Stimulated activated CD8-positive, alpha-beta memory T cell treated with anti-CD3 and anti-CD28 coated beads, Interleukin-12 subunit alpha, Interleukin-12 subunit beta, amount 100 ng/mL, for 4 hours (primary cell): ENCODE data around the gene GPS1.

Experiments used
- DNase-seq: peaks from one replicate; pipeline ENCODE4 v3.0.0-alpha.2; 2020; ENCODE audit warnings: low read depth

Gene GPS1

DNA sequence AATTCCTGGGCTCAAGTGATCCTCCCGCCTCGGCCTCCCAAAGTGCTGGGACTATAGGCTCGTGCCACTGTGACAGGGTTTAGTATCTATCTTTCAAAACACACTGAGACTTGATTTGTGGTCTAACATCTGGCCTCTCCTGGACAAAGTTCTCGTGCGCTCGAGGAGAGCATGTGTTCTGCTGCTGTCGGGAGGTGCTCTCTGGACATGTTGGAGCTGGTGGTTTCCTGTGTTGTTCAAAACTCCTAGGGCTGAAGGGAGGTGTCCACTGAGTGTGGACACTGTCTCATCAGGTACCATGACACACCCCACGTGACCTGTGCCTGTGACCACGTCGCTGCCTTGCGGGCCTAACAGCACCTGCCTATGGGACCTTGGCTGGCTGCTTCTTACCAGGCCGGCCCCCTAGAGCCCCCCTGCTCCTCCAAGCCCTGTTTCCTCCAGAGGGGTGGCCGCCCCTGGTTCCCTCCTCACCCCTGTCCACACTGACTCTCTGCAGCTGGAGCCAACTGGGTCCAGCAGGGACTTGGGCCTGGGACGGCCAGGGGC lies 5.7 kb upstream of the GPS1 start:
- no peak for DNase-seq

DNA sequence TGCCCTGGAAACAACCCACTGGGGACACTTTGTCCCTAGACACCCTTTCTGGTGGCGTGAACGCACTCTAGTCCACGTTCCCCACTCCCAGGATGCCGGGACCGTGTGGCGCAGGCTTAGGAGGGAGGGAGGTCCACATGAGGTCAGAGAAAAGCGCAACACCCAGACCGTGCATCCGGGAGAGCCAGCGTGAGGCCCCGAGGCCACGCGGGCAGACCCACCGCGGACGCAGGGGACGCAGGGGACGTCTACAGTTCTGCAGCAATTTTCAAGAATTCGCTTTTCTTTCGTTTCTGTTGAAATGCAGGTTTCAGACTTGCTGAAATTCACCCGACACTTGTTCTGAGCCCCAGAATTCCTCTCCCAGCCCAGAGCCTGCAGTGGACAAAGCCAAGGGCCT lies 4.8 kb upstream of the GPS1 start:
- no peak for DNase-seq

DNA sequence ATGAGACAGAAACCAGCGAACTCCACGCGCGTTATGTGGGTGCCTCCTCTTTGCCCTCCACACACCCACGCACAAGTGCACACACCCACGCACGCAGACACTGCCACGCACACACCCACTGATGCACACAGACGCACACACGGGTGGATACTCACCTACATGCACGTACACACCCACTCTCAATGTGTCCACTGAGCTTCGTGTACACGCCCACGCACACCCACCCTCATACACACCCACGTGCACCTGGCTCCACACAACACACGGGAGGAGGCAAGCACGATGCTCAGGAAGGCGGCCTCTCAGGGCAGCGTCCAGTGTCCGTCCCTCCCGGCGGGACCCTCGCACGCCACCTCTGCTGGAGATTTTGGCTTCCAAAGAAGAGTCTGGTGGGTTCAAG lies 4.3 kb upstream of the GPS1 start:
- DNase-seq: no peak

DNA sequence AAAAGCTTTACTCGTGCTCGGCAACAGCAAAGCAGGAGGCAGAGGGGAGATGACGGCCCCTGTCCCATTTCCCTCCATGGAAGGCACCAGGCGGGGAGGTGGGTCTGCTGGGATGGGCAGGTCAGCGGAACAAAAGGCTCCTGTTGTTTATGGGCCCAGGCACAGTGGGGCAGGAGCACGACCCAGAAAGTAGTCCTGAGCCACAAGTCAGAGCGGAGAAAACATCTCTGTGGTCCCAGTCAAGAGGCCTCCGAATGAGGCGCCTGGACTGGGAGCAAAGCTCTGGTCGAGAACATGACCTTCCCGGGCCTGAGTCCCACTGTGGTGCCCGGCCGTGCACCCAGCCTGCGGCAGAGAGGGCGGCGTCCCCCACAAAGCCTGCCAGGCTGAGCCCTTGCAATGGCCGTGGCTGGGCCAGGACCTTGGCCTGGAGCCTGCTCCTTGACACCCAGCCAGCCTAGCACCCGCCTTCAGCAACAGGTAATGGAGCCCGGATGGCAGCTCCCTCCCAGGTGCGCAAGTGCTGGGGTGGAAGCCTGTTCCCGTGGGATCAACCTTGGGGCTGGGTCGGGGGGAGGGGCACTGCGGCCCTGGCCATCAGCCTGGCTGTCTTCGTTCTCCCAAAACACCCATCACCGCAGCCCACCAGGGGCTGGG lies 3.7 kb upstream of the GPS1 start:
- DNase-seq: no peak

DNA sequence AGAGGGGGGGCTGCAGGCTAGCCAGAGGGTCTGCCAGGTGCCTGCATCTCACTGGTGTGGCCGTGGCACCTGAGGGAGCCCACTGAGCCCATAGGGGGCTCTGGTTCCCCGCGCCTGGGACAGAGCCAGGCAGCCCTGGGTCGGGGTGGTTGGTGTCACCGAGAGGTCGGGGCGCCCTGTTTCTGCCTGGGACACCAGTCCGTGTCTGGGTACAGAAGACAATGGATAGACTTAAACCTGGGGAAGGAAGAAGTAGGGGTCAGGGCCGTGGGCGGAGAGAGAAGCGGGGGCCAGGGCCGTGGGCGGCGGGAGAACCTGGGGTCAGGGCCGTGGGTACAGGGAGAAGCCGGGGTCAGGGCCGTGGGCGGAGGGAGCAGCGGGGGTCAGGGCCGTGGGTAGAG lies 3.1 kb upstream of the GPS1 start:
- DNase-seq: no peak

DNA sequence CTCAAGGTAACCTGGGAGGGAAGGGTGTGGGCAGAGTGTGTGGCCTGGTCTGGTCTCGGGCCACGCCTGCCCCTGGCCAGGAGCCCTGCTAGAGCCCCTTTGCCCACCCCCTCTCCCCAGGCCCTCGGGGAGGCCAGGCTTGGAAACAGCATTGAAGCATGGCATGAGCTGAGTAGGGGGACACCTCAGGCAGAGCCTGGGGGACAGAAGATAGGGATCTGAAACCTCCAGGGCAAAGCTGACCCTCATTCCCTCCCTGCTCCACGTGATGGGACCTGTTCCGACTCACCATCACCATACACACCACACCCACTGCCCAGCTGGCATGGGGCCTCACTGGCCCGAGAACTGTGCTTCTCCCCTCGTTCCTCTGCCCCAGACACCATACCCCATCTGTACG lies 2.6 kb upstream of the GPS1 start:
- no peak for DNase-seq

DNA sequence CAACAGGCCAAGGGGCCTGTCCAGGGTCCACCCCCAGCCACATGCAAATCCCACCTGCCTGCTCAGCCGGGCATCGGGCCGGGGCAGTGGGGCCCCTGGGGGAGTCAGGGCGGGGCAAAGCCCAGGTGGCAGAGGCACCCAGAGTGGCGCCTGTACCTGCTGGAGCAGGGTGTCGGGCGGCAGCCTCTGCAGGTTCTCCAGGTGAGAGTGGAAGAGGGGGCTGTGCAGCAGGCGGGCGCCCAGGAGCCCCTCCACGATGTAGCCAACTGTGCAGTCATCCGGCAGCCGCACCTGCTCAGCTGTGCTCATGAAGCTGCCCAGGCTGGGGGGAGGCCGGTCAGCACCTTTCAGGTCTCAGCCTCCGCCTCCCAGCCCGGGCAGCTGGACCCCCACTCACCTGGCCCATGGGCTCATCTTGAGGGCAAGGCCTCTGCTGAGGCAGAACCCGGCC lies 2.2 kb upstream of the GPS1 start:
- DNase-seq: no peak

DNA sequence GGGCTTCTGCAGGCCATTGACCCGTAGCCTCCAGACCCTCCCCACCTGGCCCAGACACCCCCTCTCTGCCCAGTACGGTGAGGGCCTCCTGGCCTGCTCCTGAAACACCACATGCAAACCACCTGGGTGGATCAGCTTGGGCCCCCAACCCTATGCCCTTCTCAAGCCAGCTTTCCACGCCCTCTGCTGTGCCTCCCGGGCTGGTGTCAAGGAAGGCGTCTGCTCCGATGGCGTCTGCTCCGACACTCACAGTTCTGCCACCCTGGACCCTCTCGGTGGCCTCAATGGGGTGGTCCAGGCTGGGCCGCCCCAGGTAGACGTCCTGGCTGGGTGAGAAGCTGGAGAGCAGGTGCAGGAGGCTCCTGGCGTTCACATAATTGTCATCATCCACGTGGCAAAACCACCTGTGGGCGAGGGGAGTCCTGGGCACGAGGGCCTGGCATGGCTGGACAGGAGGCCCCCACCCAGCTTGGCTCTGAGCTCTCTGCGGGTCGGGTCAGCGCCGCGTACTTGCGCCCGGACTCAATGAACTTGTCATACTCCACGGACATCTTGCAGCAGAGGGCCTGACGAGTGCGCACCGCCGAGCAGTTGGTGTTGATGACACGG lies 1.4 kb upstream of the GPS1 start:
- DNase-seq: no peak

DNA sequence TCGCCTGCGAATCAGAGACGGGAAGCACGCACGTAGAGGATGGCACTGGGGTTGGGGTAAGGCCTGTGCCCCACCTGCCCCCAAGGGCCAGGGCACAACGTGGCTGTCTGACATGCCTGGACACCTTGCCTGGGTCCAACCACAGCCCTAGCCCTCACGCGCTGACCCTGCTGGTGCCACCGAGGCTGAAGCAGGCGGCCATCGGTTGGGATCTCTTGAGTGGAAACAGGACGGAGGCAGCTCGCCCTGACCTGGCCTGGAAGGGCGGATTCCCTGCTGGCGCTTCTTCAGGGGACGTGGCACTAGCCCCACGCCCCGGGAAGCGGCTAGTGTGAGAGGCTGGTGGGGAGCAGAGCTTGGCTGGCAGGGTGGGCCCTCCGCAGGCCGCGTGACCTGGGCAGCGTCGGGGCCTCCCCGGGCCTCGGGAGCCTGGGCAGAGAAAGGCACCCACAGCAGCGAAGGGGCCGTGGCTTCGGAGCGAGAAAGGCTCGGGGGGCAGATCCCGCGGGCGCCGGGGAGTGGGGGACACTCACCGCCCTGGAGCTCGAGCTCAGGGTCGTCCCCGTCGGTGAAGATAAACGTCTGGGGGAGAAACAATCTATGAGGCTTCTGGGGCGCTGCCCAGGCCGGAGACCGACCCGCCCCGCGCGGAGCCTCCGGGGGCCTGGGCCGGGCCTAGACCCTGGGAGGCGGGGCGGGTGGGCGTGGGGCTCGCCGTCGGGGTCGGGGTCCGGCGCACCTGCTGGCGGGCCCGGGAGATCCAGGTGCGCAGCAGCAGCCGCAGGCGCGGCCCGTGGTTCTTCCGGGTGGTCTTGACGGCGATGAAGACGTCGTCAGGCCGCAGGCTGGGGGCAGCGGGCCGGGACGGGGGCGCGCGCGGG lies 697 bp upstream of the GPS1 start:
- no peak for DNase-seq

DNA sequence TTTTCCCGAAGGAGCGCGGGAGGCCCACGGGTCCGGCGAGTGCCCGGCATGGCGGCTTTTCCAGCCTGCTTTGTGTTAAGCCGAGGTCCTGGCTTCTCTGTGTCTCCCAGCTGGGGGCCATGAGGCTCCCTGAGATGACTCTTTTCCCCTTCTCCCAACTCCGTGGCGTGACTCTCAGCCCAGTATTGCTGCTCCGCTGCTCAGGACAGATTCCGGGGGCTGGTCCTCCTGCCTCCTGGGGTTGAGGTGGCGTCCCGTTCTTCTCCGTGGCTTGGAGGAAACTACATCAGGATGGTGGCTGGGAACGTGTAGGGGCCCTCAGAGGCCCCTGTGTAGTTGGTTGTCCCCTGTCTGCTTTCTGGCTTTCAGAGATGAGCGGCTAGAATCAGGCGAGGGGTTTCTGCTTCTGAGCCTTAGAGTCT lies 951 bp downstream of the GPS1 start:
- DNase-seq: no peak

DNA sequence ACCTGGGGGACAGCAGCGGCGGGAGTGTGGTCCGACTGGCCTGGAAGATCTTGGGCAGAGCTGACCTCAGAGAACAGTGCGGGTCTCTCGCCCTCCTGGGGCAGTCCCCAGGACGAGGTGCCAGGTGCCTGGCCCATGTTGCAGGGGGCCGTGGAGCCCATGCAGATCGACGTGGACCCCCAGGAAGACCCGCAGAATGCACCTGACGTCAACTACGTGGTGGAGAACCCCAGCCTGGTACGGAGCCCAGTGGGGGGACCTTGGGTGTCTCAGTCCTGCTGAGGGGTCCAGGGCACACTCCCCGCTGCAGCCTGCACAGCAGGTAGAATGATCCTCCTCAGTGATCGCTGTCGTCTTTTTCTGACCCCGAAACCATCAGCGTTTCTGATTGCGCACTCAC lies 1.4 kb downstream of the GPS1 start:
- DNase-seq: no peak

DNA sequence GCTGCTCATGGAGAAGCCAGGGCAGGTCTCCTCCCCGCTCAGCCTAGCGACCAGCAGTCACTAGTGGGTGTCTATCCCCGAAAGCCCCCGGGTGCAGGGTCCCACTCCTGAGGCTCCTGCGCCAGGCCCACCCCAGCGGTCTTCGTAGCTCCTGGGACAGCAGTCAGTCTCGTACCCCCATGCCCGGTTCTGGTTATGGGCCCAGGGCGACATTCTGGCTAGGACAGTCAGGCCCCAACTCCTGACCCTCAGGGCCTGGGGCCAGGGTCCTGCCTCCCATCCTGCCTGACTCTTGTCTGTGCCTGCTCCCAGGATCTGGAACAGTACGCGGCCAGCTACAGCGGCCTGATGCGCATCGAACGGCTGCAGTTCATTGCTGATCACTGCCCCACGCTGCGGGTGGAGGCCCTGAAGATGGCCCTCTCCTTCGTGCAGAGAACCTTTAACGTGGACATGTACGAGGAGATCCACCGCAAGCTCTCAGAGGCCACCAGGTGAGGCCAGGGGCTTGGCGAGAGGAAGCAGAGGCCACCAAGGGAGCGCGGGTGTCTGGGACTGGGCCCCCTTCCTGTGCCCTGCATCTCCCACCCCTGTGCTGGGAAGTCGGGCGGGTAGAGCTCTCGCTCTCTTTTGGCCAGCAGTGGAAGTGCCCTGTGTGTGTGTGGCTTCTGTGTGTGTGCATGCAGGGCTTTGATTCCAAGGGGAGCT lies 2.0 kb downstream of the GPS1 start:
- no peak for DNase-seq

DNA sequence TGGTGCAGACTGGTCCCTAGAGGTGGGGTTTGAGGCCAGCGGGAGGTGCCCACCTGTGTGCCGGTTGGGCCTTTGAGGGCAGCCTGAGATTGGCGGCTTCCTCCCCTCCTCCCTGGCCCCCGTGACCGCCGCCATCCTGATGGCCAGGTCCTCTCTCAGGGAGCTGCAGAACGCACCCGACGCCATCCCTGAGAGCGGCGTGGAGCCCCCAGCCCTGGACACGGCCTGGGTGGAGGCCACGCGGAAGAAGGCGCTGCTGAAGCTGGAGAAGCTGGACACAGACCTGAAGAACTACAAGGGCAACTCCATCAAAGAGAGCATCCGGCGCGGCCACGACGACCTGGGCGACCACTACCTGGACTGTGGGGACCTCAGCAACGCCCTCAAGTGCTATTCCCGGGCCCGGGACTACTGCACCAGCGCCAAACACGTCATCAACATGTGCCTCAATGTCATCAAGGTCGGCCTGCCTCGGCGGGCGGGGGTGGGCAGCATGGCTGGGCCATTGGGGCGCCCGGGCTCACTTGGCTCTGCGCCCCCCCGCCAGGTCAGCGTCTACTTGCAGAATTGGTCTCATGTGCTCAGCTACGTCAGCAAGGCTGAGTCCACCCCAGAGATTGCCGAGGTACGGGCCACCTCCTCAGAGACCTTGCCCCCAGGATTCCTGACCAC lies 2.8 kb downstream of the GPS1 start:
- no peak for DNase-seq

DNA sequence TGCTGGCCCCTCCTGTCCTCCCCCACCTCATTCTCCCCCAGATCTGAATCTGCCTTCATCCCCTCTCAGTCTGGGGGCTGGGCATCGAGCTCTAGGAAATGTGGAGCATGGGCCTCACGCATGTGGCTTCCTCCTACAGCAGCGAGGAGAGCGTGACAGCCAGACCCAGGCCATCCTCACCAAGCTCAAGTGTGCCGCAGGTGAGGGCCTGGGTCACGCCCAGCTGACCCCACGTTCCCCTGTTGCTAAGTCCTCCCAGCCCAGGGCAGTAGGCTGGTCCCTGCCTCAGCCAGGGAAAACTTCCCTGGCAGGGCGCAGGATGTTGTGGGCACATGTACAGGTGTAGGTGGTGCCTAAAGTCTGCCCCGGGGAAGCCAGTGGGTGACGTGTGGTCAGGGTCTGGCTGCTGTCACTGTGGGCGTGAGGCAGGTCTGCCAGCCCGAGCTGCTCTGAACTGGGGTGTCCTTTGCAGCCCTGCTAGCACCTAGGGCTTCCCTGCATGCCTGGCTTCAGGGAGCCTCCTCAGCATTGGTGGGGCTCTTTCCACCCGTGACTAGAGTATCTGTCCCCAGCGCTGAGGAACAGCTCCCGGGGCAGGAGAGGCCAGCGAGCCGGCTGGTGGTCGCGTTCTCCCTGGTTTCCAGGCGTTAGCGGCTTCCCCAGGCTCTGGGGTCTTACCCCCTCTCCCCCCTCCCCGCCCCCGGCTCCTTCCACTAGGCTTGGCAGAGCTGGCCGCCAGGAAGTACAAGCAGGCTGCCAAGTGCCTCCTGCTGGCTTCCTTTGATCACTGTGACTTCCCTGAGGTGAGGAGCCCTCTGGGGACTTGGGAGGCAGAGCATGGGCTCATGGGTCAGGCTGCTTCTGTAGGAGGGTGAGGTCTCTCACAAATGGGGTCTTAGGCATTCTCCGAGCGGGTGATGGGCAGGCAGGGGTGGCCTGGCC lies 3.6 kb downstream of the GPS1 start:
- no peak for DNase-seq

DNA sequence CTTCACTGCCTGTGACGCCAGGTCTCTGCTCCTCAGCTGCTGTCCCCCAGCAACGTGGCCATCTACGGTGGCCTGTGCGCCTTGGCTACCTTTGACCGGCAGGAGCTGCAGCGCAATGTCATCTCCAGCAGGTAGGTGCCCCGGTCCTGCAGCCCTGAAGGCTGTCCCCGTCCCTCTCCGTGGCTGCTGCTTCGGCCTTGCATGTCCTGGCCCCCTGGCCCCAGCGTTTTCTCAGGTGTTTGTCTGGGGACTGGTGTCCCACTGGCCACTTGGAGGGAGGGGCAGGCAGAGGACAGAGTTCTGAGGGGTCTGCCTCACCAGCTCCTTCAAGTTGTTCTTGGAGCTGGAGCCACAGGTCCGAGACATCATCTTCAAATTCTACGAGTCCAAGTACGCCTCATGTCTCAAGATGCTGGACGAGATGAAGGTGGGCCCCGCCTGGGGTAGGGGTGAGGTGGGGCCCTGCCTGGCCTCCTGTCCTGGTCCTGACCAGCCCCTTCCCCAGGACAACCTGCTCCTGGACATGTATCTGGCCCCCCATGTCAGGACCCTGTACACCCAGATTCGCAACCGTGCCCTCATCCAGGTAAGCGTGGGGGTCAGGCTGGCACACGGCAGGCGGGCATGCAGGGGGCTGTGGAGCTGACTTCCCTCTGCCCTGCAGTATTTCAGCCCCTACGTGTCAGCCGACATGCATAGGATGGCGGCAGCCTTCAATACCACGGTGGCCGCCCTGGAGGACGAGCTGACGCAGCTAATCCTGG lies 4.4 kb downstream of the GPS1 start:
- no peak for DNase-seq

DNA sequence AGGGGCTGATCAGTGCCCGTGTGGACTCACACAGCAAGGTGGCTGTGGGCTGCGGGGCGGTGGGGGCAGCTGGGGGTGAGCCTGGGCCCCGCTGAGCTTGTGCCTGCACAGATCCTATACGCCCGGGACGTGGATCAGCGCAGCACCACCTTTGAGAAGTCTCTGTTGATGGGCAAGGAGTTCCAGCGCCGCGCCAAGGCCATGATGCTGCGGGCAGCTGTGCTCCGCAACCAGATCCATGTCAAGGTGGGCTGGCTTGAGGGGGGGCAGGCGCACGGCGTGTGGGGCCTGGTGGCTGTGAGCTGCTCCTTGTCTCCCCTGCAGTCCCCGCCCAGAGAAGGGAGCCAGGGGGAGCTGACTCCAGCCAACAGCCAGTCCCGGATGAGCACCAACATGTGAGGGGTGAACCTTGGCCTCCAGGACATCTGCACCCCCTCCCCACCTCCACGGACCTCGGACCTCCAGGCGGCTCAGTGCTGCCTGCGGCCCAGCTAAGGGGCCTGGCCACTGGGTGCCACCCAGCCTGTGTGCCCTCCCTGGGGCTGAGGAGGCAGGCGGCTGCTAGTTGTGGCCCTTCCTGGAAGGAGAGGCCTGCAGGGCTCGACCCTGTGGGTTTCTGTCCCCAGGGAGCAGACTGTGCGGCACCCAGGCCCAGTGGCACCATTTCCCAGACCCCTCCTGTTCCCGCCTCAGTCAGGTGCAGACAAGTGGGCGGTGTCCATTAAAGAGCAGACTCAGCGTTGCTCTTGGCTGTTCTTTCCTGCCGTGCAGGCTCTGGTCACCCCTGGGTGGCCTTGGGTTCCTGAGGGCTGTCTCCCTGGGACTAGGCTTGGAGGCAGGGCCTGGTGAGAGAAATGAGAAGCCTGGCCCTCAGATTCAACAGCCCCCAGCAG lies 5.3 kb downstream of the GPS1 start:
- no peak for DNase-seq

DNA sequence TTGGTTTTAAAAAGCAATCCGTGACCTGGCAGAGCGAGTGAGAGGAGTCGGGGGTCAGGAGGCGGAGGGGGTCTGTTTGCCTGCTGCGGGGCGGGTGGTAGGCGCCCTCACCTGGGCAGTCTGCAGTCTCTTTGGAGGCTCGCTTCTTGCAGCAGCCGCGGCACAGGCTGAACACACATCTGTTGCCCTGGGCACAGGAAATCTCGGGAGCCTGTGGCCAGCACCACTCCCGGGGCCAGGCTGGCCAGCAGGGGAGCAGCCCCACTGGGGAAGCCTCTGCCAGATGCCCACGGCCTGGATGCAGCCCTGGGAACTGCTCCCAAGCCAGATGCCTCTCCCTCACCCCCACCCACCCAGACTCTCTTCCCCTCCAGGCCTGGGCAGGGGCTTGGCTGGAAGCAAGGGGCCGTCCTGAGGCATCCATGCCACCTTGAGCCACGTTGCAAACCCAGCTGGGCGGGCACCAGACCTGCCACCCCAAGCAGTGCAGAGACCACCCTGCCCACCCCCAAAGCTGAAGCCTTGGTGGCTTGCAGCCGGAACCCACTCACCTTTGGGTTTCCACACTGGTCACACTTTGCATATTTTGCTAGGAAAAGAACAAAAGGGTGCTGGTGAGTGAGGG lies 6.6 kb downstream of the GPS1 start:
- DNase-seq: no peak

DNA sequence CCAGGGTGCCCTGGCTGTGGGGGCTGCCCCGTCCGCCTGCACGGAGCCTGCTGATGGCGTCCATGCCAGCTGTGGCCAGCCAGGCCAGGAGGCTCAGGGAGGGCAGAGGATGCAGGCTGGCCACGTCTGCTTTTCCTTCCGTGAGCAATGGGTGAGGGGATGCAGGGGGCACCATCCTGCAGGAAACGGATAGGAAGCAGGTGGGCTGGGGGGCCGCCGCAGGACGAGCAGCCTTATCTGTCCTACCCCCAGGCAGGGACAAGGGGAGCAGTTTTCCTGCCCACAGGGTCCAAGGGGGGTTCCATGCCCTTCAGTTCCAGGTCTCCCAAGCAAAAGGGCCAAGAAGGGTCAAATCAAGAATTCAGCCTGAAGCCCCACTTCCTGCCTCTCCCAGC lies 7.2 kb downstream of the GPS1 start:
- no peak for DNase-seq
